GM23248 (cell line): ENCODE data around the gene TMEM121.

Experiments used
- EZH2 ChIP-seq: fragments of 200-600 bp; sonication (generic); IDR thresholded peaks from 2 replicates; pipeline ENCODE4 v1.6.1; 2018; ENCODE audit warnings: antibody characterized with exemption, mild to moderate bottlenecking; ENCODE audit not compliant: insufficient read depth, poor library complexity, severe bottlenecking
- EZH2phosphoT487 ChIP-seq: fragments of 200-600 bp; sonication (generic); IDR thresholded peaks from 2 replicates; pipeline ENCODE4 v1.6.1; 2018; ENCODE audit warnings: antibody characterized with exemption, moderate library complexity, mild to moderate bottlenecking, low read depth; ENCODE audit not compliant: insufficient read depth

- TF ChIP-seq EZH2, result no peak
- TF ChIP-seq EZH2phosphoT487, result no peak
These were observed 27.7 kb upstream of the TMEM121 start for GRCh38 chr14:105498430-105499255.
